OCI-LY3 (cell line): ENCODE data around the gene C4B.

Experiments used
- CTCF ChIP-seq: fragments of 200-600, 300-600 bp; sonication (generic); IDR thresholded peaks from 2 replicates; pipeline ENCODE4 v1.5.1; 2014; ENCODE audit warnings: antibody characterized with exemption, low read length, low read depth
- EZH2phosphoT487 ChIP-seq: fragments of 200-600 bp; shearing (Covaris generic); IDR thresholded peaks from 2 replicates; pipeline ENCODE4 v1.6.1; 2018; ENCODE audit warnings: antibody characterized with exemption, mixed run types, low read depth

- TF ChIP-seq CTCF (no peak), EZH2phosphoT487 (no peak)
Observed at GRCh38 chr6:31978831-31979230, 35.8 kb upstream of the C4B start.
